HEK293 (cell line): ENCODE measurements around the gene REV3L.

Experiments used
- CTCF ChIA-PET: fragments of 350-600 bp; formaldehyde crosslinking; extraction: SDS; loops from one replicate; lab custom pipeline; 2021; ENCODE audit warnings: antibody characterized with exemption; lab: Yijun Ruan, JAX
- POLR2A ChIA-PET: fragments of 300-600 bp; formaldehyde crosslinking; extraction: SDS; loops from one replicate; lab custom pipeline; 2020; ENCODE audit warnings: antibody characterized with exemption, inconsistent platforms; lab: Yijun Ruan, JAX
- H3K27ac ChIP-seq: fragments of 200-500 bp; sonication (Bioruptor generic); 2 replicates; pipeline ENCODE4 v1.5.1; 2014; ENCODE audit warnings: low read depth, low read length, control low read depth, inconsistent platforms; ENCODE audit errors: extremely low read depth
- H3K36me3 ChIP-seq, 2 experiments: fragments of 200-500 bp in 1 of 2; sonication (Bioruptor generic) in 1 of 2; 1 replicate in 1 of 2; 2 replicates in 1 of 2; pipeline ENCODE4 v1.5.1; 2014 to 2017; ENCODE audit warnings: inconsistent platforms in 2 of 2, low read length in 2 of 2; ENCODE audit not compliant: control insufficient read depth in 2 of 2, insufficient read depth in 1 of 2
- H3K4me1 ChIP-seq: fragments of 200-500 bp; sonication (Bioruptor generic); 2 replicates; pipeline ENCODE4 v1.5.1; 2014; ENCODE audit warnings: mild to moderate bottlenecking, low read length, inconsistent platforms; ENCODE audit not compliant: control insufficient read depth, insufficient read depth
- H3K4me3 ChIP-seq: 2 replicates; pipeline ENCODE4 v1.5.1; 2011; ENCODE audit warnings: low read depth, mild to moderate bottlenecking, control low read depth, low read length, moderate library complexity
- H3K9me3 ChIP-seq: fragments of 200-500 bp; sonication (Bioruptor generic); 2 replicates; pipeline ENCODE4 v1.5.1; 2014; ENCODE audit warnings: low read depth, low read length, inconsistent platforms; ENCODE audit not compliant: control insufficient read depth, insufficient read depth
- CTCF ChIP-seq: fragments of 450-650 bp; formaldehyde crosslinking; IDR thresholded peaks from 2 replicates; pipeline ENCODE4 v1.5.1; 2016; ENCODE audit warnings: missing biosample characterization, missing genetic modification characterization
- ELK4 ChIP-seq: IDR thresholded peaks from 2 replicates; pipeline ENCODE4 v1.6.1; 2011; ENCODE audit warnings: mild to moderate bottlenecking, low read depth, low read length, borderline replicate concordance
- INSM2 ChIP-seq: fragments of 450-650 bp; formaldehyde crosslinking; IDR thresholded peaks from 2 replicates; pipeline ENCODE4 v1.5.1; 2016; ENCODE audit warnings: missing biosample characterization, missing genetic modification characterization
- PRDM1 ChIP-seq: fragments of 450-650 bp; formaldehyde crosslinking; IDR thresholded peaks from 2 replicates; pipeline ENCODE4; 2016; ENCODE audit warnings: missing biosample characterization, missing genetic modification characterization
- SCRT2 ChIP-seq: fragments of 450-650 bp; formaldehyde crosslinking; IDR thresholded peaks from 2 replicates; pipeline ENCODE4 v1.5.1; 2016; ENCODE audit warnings: missing biosample characterization, missing genetic modification characterization
- SP7 ChIP-seq: fragments of 450-650 bp; formaldehyde crosslinking; IDR thresholded peaks from 2 replicates; pipeline ENCODE4 v1.5.1; 2016; ENCODE audit warnings: missing biosample characterization, missing genetic modification characterization
- WT1 ChIP-seq: fragments of 450-650 bp; formaldehyde crosslinking; IDR thresholded peaks from 2 replicates; pipeline ENCODE4 v1.5.1; 2016; ENCODE audit warnings: missing biosample characterization, missing genetic modification characterization
- ZBTB48 ChIP-seq: fragments of 450-650 bp; formaldehyde crosslinking; IDR thresholded peaks from 2 replicates; pipeline ENCODE4 v1.5.1; 2016; ENCODE audit warnings: missing biosample characterization, missing genetic modification characterization
- ZEB2 ChIP-seq: fragments of 450-650 bp; formaldehyde crosslinking; IDR thresholded peaks from 2 replicates; pipeline ENCODE4 v1.5.1; 2016; ENCODE audit warnings: missing biosample characterization, missing genetic modification characterization
- ZNF10 ChIP-seq: fragments of 450-650 bp; formaldehyde crosslinking; IDR thresholded peaks from 2 replicates; pipeline ENCODE4 v1.5.1; 2017; ENCODE audit warnings: missing biosample characterization, missing genetic modification characterization
- ZNF146 ChIP-seq: fragments of 450-650 bp; formaldehyde crosslinking; IDR thresholded peaks from 2 replicates; pipeline ENCODE4 v1.5.1; 2016; ENCODE audit warnings: missing biosample characterization, missing genetic modification characterization
- ZNF184 ChIP-seq: fragments of 450-650 bp; IDR thresholded peaks from 2 replicates; pipeline ENCODE4 v1.5.1; 2018; ENCODE audit warnings: missing biosample characterization, mild to moderate bottlenecking, missing genetic modification characterization
- ZNF223 ChIP-seq: fragments of 450-650 bp; formaldehyde crosslinking; IDR thresholded peaks from 2 replicates; pipeline ENCODE4 v1.5.1; 2016; ENCODE audit warnings: missing biosample characterization, missing genetic modification characterization
- ZNF24 ChIP-seq: fragments of 450-650 bp; formaldehyde crosslinking; IDR thresholded peaks from 2 replicates; pipeline ENCODE4 v1.5.1; 2016; ENCODE audit warnings: missing biosample characterization, missing genetic modification characterization
- ZNF341 ChIP-seq: fragments of 450-650 bp; formaldehyde crosslinking; IDR thresholded peaks from 2 replicates; pipeline ENCODE4; 2016; ENCODE audit warnings: low read depth, missing biosample characterization, missing genetic modification characterization
- ZNF394 ChIP-seq: fragments of 450-650 bp; formaldehyde crosslinking; IDR thresholded peaks from 2 replicates; pipeline ENCODE4 v1.5.1; 2016; ENCODE audit warnings: missing biosample characterization, missing genetic modification characterization, mild to moderate bottlenecking, moderate library complexity, borderline replicate concordance
- ZNF596 ChIP-seq: fragments of 450-650 bp; IDR thresholded peaks from 2 replicates; pipeline ENCODE4 v1.5.0; 2018; ENCODE audit warnings: missing biosample characterization, mild to moderate bottlenecking, missing genetic modification characterization, moderate library complexity
- ZNF624 ChIP-seq: fragments of 450-650 bp; formaldehyde crosslinking; IDR thresholded peaks from 2 replicates; pipeline ENCODE4 v1.5.1; 2017; ENCODE audit warnings: missing biosample characterization, missing genetic modification characterization
- ZNF629 ChIP-seq: fragments of 450-650 bp; formaldehyde crosslinking; IDR thresholded peaks from 2 replicates; pipeline ENCODE4 v1.5.1; 2017; ENCODE audit warnings: missing biosample characterization, missing genetic modification characterization
- ZNF660 ChIP-seq: fragments of 450-650 bp; IDR thresholded peaks from 2 replicates; pipeline ENCODE4 v1.5.1; 2018; ENCODE audit warnings: missing biosample characterization, mild to moderate bottlenecking, missing genetic modification characterization
- TF ChIP-seq, protein P1 (sequence below): fragments of 450-650 bp; formaldehyde crosslinking; IDR thresholded peaks from 2 replicates; pipeline ENCODE4 v1.5.1; 2017; ENCODE audit warnings: missing biosample characterization, missing genetic modification characterization
- TF ChIP-seq, protein P2 (sequence below): fragments of 450-650 bp; formaldehyde crosslinking; IDR thresholded peaks from 2 replicates; pipeline ENCODE4 v1.5.1; 2016; ENCODE audit warnings: missing biosample characterization, missing genetic modification characterization, borderline replicate concordance
- TF ChIP-seq, protein P3 (sequence below): fragments of 450-650 bp; formaldehyde crosslinking; IDR thresholded peaks from 2 replicates; pipeline ENCODE4 v1.5.1; 2016; ENCODE audit warnings: missing biosample characterization, missing genetic modification characterization, borderline replicate concordance
- TF ChIP-seq, protein P4 (sequence below): fragments of 450-650 bp; formaldehyde crosslinking; IDR thresholded peaks from 2 replicates; pipeline ENCODE4 v1.5.1; 2016; ENCODE audit warnings: missing biosample characterization, missing genetic modification characterization

Gene REV3L

GRCh38 chr6:111263837-111264236 is 219.2 kb downstream of the REV3L start:
- CTCF ChIA-PET, result interaction anchor here (0.6 to 1.3 kb wide), 5 partner anchors 206 to 778 kb away, joined by 3 to 5 read pairs (median 3); no protein-coding TSS in a partner anchor
- H3K27ac ChIP-seq, result no peak overlapping the region
- POLR2A ChIA-PET, result interaction anchor here (1.1 kb wide), 1 partner anchor 219 kb away, joined by 6 read pairs; the partner anchor contains the start of gene REV3L
- no peak for TF ChIP-seq ZNF223
- TF ChIP-seq, protein P1, sequence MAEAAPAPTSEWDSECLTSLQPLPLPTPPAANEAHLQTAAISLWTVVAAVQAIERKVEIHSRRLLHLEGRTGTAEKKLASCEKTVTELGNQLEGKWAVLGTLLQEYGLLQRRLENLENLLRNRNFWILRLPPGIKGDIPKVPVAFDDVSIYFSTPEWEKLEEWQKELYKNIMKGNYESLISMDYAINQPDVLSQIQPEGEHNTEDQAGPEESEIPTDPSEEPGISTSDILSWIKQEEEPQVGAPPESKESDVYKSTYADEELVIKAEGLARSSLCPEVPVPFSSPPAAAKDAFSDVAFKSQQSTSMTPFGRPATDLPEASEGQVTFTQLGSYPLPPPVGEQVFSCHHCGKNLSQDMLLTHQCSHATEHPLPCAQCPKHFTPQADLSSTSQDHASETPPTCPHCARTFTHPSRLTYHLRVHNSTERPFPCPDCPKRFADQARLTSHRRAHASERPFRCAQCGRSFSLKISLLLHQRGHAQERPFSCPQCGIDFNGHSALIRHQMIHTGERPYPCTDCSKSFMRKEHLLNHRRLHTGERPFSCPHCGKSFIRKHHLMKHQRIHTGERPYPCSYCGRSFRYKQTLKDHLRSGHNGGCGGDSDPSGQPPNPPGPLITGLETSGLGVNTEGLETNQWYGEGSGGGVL (tag by site-specific recombination), result 0 out of 2 replicates have a peak, but pooled peaks have one; percentile 24
- peak; percentile 69; the same call in 1 of the 2 replicates for TF ChIP-seq ZNF184
- TF ChIP-seq, protein P2, sequence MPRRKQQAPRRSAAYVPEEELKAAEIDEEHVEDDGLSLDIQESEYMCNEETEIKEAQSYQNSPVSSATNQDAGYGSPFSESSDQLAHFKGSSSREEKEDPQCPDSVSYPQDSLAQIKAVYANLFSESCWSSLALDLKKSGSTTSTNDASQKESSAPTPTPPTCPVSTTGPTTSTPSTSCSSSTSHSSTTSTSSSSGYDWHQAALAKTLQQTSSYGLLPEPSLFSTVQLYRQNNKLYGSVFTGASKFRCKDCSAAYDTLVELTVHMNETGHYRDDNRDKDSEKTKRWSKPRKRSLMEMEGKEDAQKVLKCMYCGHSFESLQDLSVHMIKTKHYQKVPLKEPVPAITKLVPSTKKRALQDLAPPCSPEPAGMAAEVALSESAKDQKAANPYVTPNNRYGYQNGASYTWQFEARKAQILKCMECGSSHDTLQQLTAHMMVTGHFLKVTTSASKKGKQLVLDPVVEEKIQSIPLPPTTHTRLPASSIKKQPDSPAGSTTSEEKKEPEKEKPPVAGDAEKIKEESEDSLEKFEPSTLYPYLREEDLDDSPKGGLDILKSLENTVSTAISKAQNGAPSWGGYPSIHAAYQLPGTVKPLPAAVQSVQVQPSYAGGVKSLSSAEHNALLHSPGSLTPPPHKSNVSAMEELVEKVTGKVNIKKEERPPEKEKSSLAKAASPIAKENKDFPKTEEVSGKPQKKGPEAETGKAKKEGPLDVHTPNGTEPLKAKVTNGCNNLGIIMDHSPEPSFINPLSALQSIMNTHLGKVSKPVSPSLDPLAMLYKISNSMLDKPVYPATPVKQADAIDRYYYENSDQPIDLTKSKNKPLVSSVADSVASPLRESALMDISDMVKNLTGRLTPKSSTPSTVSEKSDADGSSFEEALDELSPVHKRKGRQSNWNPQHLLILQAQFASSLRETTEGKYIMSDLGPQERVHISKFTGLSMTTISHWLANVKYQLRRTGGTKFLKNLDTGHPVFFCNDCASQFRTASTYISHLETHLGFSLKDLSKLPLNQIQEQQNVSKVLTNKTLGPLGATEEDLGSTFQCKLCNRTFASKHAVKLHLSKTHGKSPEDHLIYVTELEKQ, result no peak
- no peak for TF ChIP-seq ZNF596 (tag by site-specific recombination)
- TF ChIP-seq ZNF146, result no peak
- TF ChIP-seq INSM2 (tag by site-specific recombination), result peak; percentile 39; the same call in 1 of the 2 replicates
- TF ChIP-seq ZNF394 (tag by site-specific recombination), result 0 out of 2 replicates have a peak, but pooled peaks have one; percentile 32
- TF ChIP-seq ZNF629 (tag by site-specific recombination), result peak; percentile 39; the same call in 1 of the 2 replicates
- no peak for TF ChIP-seq SCRT2 (tag by site-specific recombination)
- TF ChIP-seq PRDM1 (tag by site-specific recombination), result no peak
- peak; percentile 78 for TF ChIP-seq ZBTB48 (tag by site-specific recombination)
- peak; percentile 77; the same call in 1 of the 2 replicates for TF ChIP-seq ZNF660 (tag by site-specific recombination)
- TF ChIP-seq ZNF24 (tag by site-specific recombination), result no peak
- TF ChIP-seq ZNF624, result no peak
- no peak for TF ChIP-seq ZNF341 (tag by site-specific recombination)
- TF ChIP-seq ZEB2 (tag by site-specific recombination), result peak; percentile 65
- TF ChIP-seq, protein P3, sequence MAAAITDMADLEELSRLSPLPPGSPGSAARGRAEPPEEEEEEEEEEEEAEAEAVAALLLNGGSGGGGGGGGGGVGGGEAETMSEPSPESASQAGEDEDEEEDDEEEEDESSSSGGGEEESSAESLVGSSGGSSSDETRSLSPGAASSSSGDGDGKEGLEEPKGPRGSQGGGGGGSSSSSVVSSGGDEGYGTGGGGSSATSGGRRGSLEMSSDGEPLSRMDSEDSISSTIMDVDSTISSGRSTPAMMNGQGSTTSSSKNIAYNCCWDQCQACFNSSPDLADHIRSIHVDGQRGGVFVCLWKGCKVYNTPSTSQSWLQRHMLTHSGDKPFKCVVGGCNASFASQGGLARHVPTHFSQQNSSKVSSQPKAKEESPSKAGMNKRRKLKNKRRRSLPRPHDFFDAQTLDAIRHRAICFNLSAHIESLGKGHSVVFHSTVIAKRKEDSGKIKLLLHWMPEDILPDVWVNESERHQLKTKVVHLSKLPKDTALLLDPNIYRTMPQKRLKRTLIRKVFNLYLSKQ (tag by site-specific recombination), result no peak
- TF ChIP-seq ZNF10 (tag by site-specific recombination), result no peak
- TF ChIP-seq ELK4, result no peak
- TF ChIP-seq, protein P4, sequence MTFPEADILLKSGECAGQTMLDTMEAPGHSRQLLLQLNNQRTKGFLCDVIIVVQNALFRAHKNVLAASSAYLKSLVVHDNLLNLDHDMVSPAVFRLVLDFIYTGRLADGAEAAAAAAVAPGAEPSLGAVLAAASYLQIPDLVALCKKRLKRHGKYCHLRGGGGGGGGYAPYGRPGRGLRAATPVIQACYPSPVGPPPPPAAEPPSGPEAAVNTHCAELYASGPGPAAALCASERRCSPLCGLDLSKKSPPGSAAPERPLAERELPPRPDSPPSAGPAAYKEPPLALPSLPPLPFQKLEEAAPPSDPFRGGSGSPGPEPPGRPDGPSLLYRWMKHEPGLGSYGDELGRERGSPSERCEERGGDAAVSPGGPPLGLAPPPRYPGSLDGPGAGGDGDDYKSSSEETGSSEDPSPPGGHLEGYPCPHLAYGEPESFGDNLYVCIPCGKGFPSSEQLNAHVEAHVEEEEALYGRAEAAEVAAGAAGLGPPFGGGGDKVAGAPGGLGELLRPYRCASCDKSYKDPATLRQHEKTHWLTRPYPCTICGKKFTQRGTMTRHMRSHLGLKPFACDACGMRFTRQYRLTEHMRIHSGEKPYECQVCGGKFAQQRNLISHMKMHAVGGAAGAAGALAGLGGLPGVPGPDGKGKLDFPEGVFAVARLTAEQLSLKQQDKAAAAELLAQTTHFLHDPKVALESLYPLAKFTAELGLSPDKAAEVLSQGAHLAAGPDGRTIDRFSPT (tag by site-specific recombination), result 0 out of 2 replicates have a peak, but pooled peaks have one; percentile 42
- no peak for TF ChIP-seq CTCF
- TF ChIP-seq WT1 (tag by site-specific recombination), result no peak
- TF ChIP-seq SP7 (tag by site-specific recombination), result peak; percentile 75

More at GRCh38 chr6:111263837-111264236, 219.2 kb downstream of the REV3L start:
- Histone ChIP-seq H3K4me1 (no peaks in the 10 kb centered on the region), H3K9me3 (no peaks in the 10 kb centered on the region), H3K36me3 (peaks cover 13 to 58% of the 10 kb centered on the region in 2 experiments), H3K4me3 (no peak overlapping the region)
